ENCODE data around the gene C1QTNF6.
"Not testable (repeated sequence)": the region's sequence is repeated elsewhere in the genome, so short reads cannot be mapped to it uniquely, and the experiment has no call there.

Gene C1QTNF6

DNA sequence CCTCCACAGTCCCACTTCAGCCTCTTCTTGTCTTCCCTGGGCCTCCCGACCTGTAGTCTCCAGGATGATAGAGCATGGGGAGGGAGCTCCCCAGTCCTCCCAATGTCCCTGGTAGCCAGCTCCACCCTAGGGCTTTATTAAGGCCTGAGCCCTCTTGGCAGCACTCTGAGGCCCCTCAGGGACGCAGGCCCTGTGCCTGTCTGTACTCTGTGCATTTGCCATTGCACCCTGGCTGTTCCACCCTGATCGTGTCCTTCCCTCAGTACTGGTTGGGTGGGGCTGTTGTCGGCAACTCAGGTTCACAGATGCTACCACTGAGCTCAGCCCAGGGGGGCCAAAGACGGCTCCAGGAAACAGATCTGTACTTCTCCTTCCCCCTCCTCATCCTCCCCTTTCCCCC lies 17.0 kb upstream of the C1QTNF6 start:
- Histone ChIP-seq H3K27me3 (ENCODE audit: control insufficient read depth, insufficient read depth, low read length) (no peaks in the 10 kb centered on the region), H3K4me3 (ENCODE audit: low read depth, low read length) (no peak overlapping the region), H3K4me1 (ENCODE audit: control insufficient read depth, insufficient read depth, low read length) (no peaks in the 10 kb centered on the region; the same call in 1 of the 2 replicates), H3K9ac (ENCODE audit: low read length) (no peak overlapping the region), H3K9me3 (ENCODE audit: control insufficient read depth, insufficient read depth, low read depth, low read length) (no peaks in the 10 kb centered on the region), H3K36me3 (ENCODE audit: control insufficient read depth, insufficient read depth, low read length) (no peaks in the 10 kb centered on the region), H3K27ac (ENCODE audit: low read depth, low read length) (no peak overlapping the region)

DNA sequence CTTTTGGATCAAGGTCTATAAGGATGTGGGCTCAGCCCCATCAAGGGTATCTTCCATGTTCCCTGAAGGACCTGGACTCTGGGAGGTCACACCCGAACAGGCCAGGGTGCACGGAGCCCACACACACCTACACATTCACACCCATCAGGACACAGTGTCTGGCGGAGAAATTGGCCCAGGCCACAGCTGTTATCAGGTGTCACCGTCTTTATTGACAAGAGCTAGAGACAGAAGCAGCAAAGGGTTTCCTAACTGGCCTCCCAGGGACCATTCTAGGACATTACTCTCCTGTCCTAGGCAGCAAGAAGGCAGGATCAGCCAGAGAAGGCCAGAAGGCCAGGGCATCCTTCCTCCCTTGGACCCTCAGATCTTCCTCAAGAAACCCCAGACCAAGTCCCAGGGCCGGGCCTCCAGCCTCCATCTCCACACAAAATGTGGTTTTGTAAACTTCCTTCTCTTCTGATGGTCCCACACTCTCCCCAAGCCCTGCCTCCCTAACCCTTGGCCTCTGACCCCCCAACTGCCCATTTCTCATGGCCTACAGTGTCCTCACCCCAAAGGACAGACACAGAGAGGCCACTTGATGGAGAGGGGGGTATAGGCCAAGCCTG lies 16.1 kb upstream of the C1QTNF6 start:
- H3K27me3 ChIP-seq (ENCODE audit: control insufficient read depth, insufficient read depth, low read length) = no peaks in the 10 kb centered on the region
- H3K9me3 ChIP-seq (ENCODE audit: control insufficient read depth, insufficient read depth, low read depth, low read length) = no peaks in the 10 kb centered on the region
- no peak overlapping the region for H3K9ac ChIP-seq (ENCODE audit: low read length)
- no peak overlapping the region for H3K4me3 ChIP-seq (ENCODE audit: low read depth, low read length)
- peaks cover 5% of the 10 kb centered on the region; the same call in 1 of the 2 replicates for H3K4me1 ChIP-seq (ENCODE audit: control insufficient read depth, insufficient read depth, low read length)
- no peaks in the 10 kb centered on the region for H3K36me3 ChIP-seq (ENCODE audit: control insufficient read depth, insufficient read depth, low read length)
- no peak overlapping the region for H3K27ac ChIP-seq (ENCODE audit: low read depth, low read length)

DNA sequence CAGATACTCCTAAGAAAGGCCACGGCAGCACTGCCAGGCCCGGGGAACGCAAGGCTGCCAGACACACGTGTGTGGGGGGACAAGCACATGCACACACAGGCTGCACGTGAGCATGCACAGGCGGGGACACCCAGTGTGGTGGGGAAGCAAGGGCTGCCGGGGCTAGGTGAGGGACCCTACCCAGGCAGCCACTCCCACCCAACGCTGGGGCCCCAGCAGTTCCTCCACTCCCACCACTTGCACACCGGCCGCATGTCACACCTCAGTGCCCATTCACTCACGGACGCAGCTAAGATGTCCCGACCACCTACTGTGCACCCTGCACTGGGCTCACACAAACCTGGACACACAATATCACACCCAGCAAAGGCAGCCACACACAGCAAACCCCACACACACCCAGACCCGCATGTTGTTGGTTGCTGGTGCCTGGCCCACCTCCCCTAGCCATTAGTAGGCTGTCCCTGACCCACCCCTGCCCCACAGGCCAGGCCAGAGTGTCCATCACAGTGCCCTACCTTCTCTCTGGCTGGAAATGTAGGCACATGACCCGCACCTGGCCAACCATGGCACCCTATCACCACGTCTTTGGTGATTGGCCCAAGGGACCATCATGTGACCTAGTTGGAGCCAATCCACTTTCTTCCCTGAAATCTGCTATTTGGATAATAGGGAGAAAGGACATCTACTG lies 15.5 kb upstream of the C1QTNF6 start:
- Histone ChIP-seq H3K9ac (ENCODE audit: low read length) (no peak overlapping the region), H3K27ac (ENCODE audit: low read depth, low read length) (no peak overlapping the region), H3K4me3 (ENCODE audit: low read depth, low read length) (no peak overlapping the region), H3K4me1 (ENCODE audit: control insufficient read depth, insufficient read depth, low read length) (peaks cover 5% of the 10 kb centered on the region; the same call in 1 of the 2 replicates), H3K27me3 (ENCODE audit: control insufficient read depth, insufficient read depth, low read length) (no peaks in the 10 kb centered on the region), H3K9me3 (ENCODE audit: control insufficient read depth, insufficient read depth, low read depth, low read length) (no peaks in the 10 kb centered on the region), H3K36me3 (ENCODE audit: control insufficient read depth, insufficient read depth, low read length) (no peaks in the 10 kb centered on the region)

DNA sequence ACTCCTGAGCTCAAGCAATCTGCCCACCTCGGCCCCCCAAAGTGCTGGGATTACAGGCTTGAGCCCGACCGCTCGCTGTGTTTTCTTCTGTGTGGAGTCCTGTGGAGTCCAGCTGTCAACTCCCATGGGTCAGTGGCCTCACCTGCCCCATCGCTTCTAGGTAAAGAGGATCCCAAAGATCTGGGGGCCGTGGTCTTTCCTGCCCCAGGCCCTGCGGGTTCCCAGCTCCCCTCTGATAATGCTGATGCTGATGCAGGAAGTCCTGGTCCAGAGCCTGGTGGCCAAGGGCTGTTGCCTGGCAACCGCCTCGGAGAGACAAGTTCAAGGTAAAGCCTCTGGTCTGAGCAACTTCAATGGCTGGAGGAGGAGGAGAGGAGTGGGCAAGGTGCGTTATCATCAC lies 14.7 kb upstream of the C1QTNF6 start:
- Histone ChIP-seq H3K27ac (ENCODE audit: low read depth, low read length) (no peak overlapping the region), H3K4me1 (ENCODE audit: control insufficient read depth, insufficient read depth, low read length) (peaks cover 11% of the 10 kb centered on the region), H3K4me3 (ENCODE audit: low read depth, low read length) (no peak overlapping the region), H3K27me3 (ENCODE audit: control insufficient read depth, insufficient read depth, low read length) (no peaks in the 10 kb centered on the region), H3K36me3 (ENCODE audit: control insufficient read depth, insufficient read depth, low read length) (no peaks in the 10 kb centered on the region), H3K9ac (ENCODE audit: low read length) (no peak overlapping the region), H3K9me3 (ENCODE audit: control insufficient read depth, insufficient read depth, low read depth, low read length) (no peaks in the 10 kb centered on the region)

DNA sequence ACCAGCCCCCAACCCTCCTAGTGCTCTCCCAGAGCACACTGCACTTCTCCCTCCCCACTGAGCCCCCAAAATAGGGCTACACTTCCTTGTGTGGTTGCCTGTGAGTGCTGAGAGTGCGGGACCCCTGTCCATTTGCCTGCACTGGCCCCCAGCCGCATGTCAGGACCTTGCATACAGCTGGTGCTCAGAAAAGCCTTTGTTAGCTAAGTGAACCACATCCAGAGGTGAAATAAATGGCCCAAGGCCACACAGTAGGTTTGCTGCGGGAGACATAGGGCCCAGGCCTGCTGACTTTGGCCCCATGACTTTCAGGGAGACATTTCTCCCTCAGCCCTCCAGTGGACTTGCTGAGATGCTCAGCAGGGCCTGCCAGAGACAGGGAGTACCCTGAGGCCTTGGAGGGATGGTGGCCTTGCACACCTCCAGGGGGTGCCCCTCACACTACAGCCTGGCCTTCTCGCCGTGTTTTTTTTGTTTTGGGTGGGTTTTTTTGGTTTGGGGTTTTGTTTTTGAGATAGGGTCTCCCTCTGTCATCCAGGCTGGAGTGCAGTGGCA lies 14.0 kb upstream of the C1QTNF6 start:
- Histone ChIP-seq H3K27ac (ENCODE audit: low read depth, low read length) (no peak overlapping the region), H3K4me3 (ENCODE audit: low read depth, low read length) (no peak overlapping the region), H3K36me3 (ENCODE audit: control insufficient read depth, insufficient read depth, low read length) (no peaks in the 10 kb centered on the region), H3K9ac (ENCODE audit: low read length) (no peak overlapping the region), H3K27me3 (ENCODE audit: control insufficient read depth, insufficient read depth, low read length) (no peaks in the 10 kb centered on the region), H3K4me1 (ENCODE audit: control insufficient read depth, insufficient read depth, low read length) (peaks cover 18% of the 10 kb centered on the region), H3K9me3 (ENCODE audit: control insufficient read depth, insufficient read depth, low read depth, low read length) (no peaks in the 10 kb centered on the region)

DNA sequence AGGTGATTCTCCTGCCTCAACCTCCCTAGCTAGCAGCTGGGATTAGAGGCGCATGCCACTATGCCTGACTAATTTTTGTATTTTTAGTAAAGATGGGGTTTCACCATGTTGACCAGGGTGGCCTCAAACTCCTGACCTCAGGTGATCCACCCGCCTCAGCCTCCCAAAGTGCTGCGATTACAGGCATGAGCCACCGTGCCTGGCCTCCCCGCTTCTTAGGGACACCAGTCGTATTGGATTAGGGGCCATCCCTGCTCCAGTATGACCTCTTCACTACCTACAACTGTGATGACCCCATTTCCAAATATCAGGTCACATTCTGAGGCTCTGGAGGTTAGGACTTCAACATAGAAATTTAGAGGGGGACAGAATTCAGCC lies 13.4 kb upstream of the C1QTNF6 start:
- H3K9ac ChIP-seq (ENCODE audit: low read length); H3K9me3 ChIP-seq (ENCODE audit: control insufficient read depth, insufficient read depth, low read depth, low read length); H3K27ac ChIP-seq (ENCODE audit: low read depth, low read length); H3K4me3 ChIP-seq (ENCODE audit: low read depth, low read length); H3K27me3 ChIP-seq (ENCODE audit: control insufficient read depth, insufficient read depth, low read length); H3K36me3 ChIP-seq (ENCODE audit: control insufficient read depth, insufficient read depth, low read length): not testable (repeated sequence)
- H3K4me1 ChIP-seq (ENCODE audit: control insufficient read depth, insufficient read depth, low read length) = peaks cover 22% of the 10 kb centered on the region

DNA sequence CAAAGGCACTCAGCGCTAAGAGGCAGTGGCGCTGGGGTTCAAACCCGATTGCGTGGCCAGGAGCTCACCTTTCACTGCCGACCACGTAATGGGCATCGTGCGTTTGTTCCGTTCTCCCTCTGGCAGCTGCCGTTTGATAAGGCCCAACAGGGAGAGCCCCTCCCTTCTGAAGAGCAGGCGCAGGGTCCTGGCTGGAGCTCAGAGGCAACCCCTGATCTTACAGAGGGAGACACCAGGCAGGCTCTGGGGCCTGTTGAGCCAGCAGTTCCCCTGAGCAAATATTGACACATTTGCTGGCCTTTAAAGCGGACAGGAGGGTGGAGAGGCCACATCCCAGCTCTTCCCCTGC lies 11.7 kb upstream of the C1QTNF6 start:
- Histone ChIP-seq H3K27ac (ENCODE audit: low read depth, low read length) (no peak overlapping the region), H3K9me3 (ENCODE audit: control insufficient read depth, insufficient read depth, low read depth, low read length) (no peaks in the 10 kb centered on the region), H3K27me3 (ENCODE audit: control insufficient read depth, insufficient read depth, low read length) (no peaks in the 10 kb centered on the region), H3K4me1 (ENCODE audit: control insufficient read depth, insufficient read depth, low read length) (peaks cover 28% of the 10 kb centered on the region), H3K9ac (ENCODE audit: low read length) (no peak overlapping the region), H3K4me3 (ENCODE audit: low read depth, low read length) (peak overlapping the region; percentile 27), H3K36me3 (ENCODE audit: control insufficient read depth, insufficient read depth, low read length) (no peaks in the 10 kb centered on the region)

DNA sequence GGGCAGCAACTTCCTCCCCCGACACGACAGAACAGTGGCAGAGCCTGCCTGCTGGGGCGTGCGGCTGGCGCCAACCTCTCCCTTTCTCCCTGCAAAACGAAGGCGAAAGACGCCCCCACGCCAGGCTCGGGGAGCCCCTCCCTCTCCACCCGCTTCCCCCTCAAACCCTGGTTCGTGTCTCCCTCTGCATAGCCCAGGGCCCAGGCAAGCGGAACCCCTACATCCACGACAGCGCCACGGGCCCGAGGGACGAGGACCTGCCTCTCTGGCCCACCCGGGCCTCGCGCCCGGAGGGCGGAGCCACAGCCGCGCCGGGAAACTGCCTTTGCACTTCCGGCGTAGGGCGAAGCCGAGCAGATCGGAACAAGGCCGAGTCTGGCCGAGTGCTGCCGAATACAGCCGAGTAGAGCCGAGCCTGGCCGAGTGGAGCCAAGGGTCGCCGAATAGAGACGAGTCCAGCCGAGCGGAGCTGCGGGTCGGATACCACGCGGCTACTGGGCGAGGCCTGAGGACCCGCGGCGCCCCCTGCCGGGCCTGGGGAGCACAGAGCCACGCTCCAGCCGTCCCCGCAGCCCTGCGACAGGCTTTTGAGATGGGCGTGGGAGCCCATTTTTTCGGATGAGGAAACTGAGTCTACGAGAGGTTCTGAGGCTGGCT lies 11.2 kb upstream of the C1QTNF6 start:
- peak overlapping the region; percentile 72 for H3K4me3 ChIP-seq (ENCODE audit: low read depth, low read length)
- peaks cover 28% of the 10 kb centered on the region for H3K4me1 ChIP-seq (ENCODE audit: control insufficient read depth, insufficient read depth, low read length)
- peak overlapping the region; percentile 76 for H3K9ac ChIP-seq (ENCODE audit: low read length)
- H3K36me3 ChIP-seq (ENCODE audit: control insufficient read depth, insufficient read depth, low read length) = no peaks in the 10 kb centered on the region
- H3K27ac ChIP-seq (ENCODE audit: low read depth, low read length) = peak overlapping the region; percentile 57; the same call in 1 of the 2 replicates
- no peaks in the 10 kb centered on the region for H3K9me3 ChIP-seq (ENCODE audit: control insufficient read depth, insufficient read depth, low read depth, low read length)
- no peaks in the 10 kb centered on the region for H3K27me3 ChIP-seq (ENCODE audit: control insufficient read depth, insufficient read depth, low read length)

DNA sequence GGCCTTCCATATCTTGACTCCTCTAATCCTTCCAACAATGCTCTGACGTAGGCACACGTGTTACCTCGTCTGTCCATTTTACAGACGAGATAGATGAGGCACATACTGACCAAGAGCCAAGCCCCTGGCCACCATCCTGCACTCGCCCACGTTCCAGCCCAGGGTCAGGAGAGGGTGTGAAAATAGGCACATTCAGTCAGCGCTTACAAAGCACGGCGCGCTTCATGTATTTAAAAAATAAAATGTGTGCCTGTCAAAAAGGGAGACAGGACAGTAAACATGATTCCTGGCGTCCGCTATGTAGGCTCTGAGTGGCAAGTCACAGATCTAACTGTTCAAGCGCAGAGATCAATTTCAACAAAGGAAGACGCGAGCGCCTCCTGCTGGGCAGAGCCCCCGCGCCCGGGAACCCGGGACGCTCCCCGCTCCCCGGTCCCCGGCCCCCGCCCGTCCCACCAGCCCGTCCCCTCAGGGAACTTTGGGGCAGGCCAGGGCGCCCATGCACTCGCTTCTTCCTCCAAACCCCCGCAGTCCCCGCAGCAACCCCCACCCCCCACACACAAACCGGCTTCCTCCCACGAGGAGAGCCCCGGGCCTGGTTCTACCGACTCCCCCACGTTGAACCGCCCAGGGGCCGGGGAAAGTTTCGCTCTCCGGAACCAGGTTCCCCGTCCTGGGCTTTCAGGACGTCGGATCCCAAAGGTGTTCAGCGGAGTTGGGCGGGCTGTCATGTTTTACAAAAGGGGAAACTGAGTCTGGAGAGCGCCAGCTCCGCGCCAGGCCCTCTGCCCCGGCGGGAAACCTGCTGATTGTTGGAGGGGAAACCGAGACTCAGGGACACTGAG lies 10.4 kb upstream of the C1QTNF6 start:
- Histone ChIP-seq H3K9ac (ENCODE audit: low read length) (peak overlapping the region; percentile 76), H3K4me1 (ENCODE audit: control insufficient read depth, insufficient read depth, low read length) (peaks cover 28% of the 10 kb centered on the region), H3K27ac (ENCODE audit: low read depth, low read length) (peak overlapping the region; percentile 57; the same call in 1 of the 2 replicates), H3K9me3 (ENCODE audit: control insufficient read depth, insufficient read depth, low read depth, low read length) (0 out of 2 replicates have a peak, but pooled peaks cover 2% of the 10 kb centered on the region), H3K4me3 (ENCODE audit: low read depth, low read length) (peak overlapping the region; percentile 72), H3K36me3 (ENCODE audit: control insufficient read depth, insufficient read depth, low read length) (no peaks in the 10 kb centered on the region), H3K27me3 (ENCODE audit: control insufficient read depth, insufficient read depth, low read length) (no peaks in the 10 kb centered on the region)

DNA sequence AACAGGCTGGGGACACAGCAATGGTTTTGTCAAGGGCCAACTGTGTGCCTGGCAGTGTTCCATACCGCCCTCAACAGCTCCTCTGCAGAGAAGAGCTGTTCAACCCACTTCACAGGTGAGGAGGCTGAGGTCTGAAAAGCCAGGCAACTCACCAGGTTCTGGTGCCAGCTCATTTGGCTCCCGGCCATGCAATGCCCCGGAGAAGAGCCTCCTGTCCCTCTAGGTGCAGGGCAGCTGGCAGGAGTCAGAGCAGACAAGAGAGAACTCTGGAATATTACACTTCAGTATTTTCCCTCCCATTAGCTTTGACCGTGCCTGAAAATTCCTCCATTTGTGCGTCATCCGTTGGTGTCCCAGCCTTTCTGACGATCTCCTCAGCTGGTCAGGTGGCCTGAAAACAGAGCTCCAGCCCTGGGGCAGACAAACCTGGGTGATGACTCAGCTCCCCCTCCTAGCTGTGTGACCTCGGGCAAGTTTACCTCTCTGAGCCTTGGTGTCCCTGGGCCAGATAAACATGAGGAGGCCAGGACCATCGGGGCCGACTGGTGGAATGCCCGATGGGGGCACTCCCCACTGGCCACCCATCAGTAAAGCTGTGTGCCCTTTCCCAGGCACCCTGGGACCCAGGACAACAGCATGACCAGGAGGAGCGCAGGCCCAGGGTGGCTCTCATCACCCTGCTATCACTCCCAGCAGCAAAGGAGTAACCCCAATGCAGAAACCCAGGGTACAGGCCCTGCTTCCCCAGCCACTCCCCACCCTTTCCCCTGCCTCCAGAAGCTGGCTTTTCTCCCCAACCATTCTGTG lies 9.6 kb upstream of the C1QTNF6 start:
- H3K36me3 ChIP-seq (ENCODE audit: control insufficient read depth, insufficient read depth, low read length) = no peaks in the 10 kb centered on the region
- H3K4me3 ChIP-seq (ENCODE audit: low read depth, low read length) = peak overlapping the region; percentile 72
- H3K9ac ChIP-seq (ENCODE audit: low read length) = peak overlapping the region; percentile 57

More for the DNA sequence above, 9.6 kb upstream of the C1QTNF6 start:
- Histone ChIP-seq H3K9me3 (ENCODE audit: control insufficient read depth, insufficient read depth, low read depth, low read length) (peaks cover 8% of the 10 kb centered on the region), H3K27ac (ENCODE audit: low read depth, low read length) (no peak overlapping the region), H3K4me1 (ENCODE audit: control insufficient read depth, insufficient read depth, low read length) (peaks cover 28% of the 10 kb centered on the region), H3K27me3 (ENCODE audit: control insufficient read depth, insufficient read depth, low read length) (no peaks in the 10 kb centered on the region)

Measured in HUES6 (cell line).